Measurements from ENCODE around the gene DOCK6. TPM values are rescaled to one million over a fixed set of nuclear protein-coding genes. Genes with fewer than 3 reads are reported as not detected.

The DOCK6 gene
- total and polyA plus RNA-seq, 10 of the 15 experiments (the other 5 are each of a cell fraction or from before 2014, with no cell fraction given), result 0.76 to 24.8 (median 4.7) TPM

GRCh38 chr19:11236324-11237301, 25.7 kb downstream of the DOCK6 start:
- Histone ChIP-seq H3K4me2 (ENCODE audit: control insufficient read depth, insufficient read depth) (no peak overlapping the region), H3K27ac (ENCODE audit: control insufficient read depth, insufficient read depth) (no peak overlapping the region), H3K9me3 (replicated peaks; ENCODE audit: control insufficient read depth, insufficient read depth, low read length) (no peaks in the 10 kb centered on the region), H3K4me1 (ENCODE audit: control insufficient read depth, insufficient read depth, low read length) (no peaks in the 10 kb centered on the region), H2AFZ (ENCODE audit: control insufficient read depth, low read depth, low read length) (no peak overlapping the region), H3K4me3 (no peak overlapping the region), H3K9ac (ENCODE audit: control insufficient read depth, insufficient read depth, low read length) (no peak overlapping the region), H3K36me3 (ENCODE audit: control insufficient read depth in 2 of 2, insufficient read depth in 2 of 2, low read length in 1 of 2) (no peaks in the 10 kb centered on the region; a peak in 1 of 4 replicates), H3K27me3 (replicated peaks in 1 of 2; ENCODE audit: control insufficient read depth in 2 of 2, insufficient read depth in 2 of 2, low read length in 1 of 2) (no peaks in the 10 kb centered on the region), H4K20me1 (ENCODE audit: control insufficient read depth, insufficient read depth) (no peaks in the 10 kb centered on the region; the same call in 1 of the 2 replicates), H3K79me2 (ENCODE audit: control insufficient read depth, insufficient read depth, low read length) (no peaks in the 10 kb centered on the region)
- intact Hi-C loops (cut with micrococcal nuclease; ENCODE audit: unreplicated experiment) (no loop called here), in situ Hi-C loops (cut with MboI) (no loop called here)
- CTCF ChIA-PET, result no interaction called here
- SMC1A ChIA-PET (ENCODE audit: uncharacterized antibody, unreplicated experiment), result no interaction called here
- RAD21 ChIA-PET (ENCODE audit: unreplicated experiment), result no interaction called here
- no TSS peak for BruUV-seq (replicated peaks)
- TF ChIP-seq CREB1 (IDR thresholded peaks at IDR 0.05; ENCODE audit: low read depth), result no peak
- TF ChIP-seq CUX1 (IDR thresholded peaks at IDR 0.05; ENCODE audit: insufficient replicate concordance, low read depth, low read length), result no peak
- no peak for TF ChIP-seq CBX3 (IDR thresholded peaks at IDR 0.05; ENCODE audit: borderline replicate concordance, low read depth)
- no peak for TF ChIP-seq HDAC2 (IDR thresholded peaks at IDR 0.05)
- TF ChIP-seq EGR1 (IDR thresholded peaks at IDR 0.05; ENCODE audit: borderline replicate concordance in 1 of 2, low read depth in 2 of 2, low read length in 2 of 2), result no peak
- TF ChIP-seq STAT1 (conservative IDR thresholded peaks at IDR 0.05), result no peak
- POLR2A ChIA-PET, result interaction anchor here (0.6 kb wide), 1 partner anchor 107 kb away, joined by 3 read pairs; no protein-coding TSS in a partner anchor
- ATAC-seq (no peak), DNase-seq (ENCODE audit: low read depth, low spot score) (no peak), FAIRE-seq (no peak)
- 70% methylated on average over 26 of the region's 31 CpGs for WGBS (ENCODE audit: insufficient coverage, insufficient replicate concordance, low lambda C conversion rate, missing lambda C conversion rate)
